Measurements from ENCODE around the gene MTMR2. TPM values are rescaled to one million over a fixed set of nuclear protein-coding genes. Genes with fewer than 3 reads are reported as not detected.
"Not testable (repeated sequence)": the region's sequence is repeated elsewhere in the genome, so short reads cannot be mapped to it uniquely, and the experiment has no call there.

The MTMR2 gene
- total RNA-seq, 1 donor from 2014 or later = 34.6 TPM

DNA sequence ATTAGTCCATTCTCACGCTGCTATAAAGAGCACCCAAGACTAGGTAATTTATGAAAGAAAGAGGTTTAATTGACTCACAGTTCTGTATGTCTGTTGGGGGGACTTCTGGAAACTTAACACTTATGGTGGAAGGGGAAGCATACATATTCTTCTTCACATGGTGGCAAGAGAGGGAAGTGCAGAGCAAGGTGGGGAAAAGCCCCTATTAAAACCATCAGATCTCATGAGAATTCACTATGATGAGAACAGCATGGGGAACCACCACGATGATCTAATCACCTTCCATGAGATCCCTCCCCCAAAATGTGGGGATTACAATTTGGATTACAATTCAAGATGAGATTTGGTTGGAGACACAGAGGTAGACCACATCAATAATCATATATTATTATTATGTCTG, 107.9 kb downstream of the MTMR2 start:
- TF ChIP-seq, protein P1, sequence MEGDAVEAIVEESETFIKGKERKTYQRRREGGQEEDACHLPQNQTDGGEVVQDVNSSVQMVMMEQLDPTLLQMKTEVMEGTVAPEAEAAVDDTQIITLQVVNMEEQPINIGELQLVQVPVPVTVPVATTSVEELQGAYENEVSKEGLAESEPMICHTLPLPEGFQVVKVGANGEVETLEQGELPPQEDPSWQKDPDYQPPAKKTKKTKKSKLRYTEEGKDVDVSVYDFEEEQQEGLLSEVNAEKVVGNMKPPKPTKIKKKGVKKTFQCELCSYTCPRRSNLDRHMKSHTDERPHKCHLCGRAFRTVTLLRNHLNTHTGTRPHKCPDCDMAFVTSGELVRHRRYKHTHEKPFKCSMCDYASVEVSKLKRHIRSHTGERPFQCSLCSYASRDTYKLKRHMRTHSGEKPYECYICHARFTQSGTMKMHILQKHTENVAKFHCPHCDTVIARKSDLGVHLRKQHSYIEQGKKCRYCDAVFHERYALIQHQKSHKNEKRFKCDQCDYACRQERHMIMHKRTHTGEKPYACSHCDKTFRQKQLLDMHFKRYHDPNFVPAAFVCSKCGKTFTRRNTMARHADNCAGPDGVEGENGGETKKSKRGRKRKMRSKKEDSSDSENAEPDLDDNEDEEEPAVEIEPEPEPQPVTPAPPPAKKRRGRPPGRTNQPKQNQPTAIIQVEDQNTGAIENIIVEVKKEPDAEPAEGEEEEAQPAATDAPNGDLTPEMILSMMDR (IDR thresholded peaks at IDR 0.05; ENCODE audit: unreplicated experiment) = no peak
- Mint-ChIP-seq H3K9me3 (no peaks in the 10 kb centered on the region), H3K36me3 (peaks cover 50% of the 10 kb centered on the region), H3K4me3 (no peak overlapping the region), H3K4me1 (no peaks in the 10 kb centered on the region), H3K27me3 (ENCODE audit: low read depth) (no peaks in the 10 kb centered on the region), H3K27ac (no peak overlapping the region)
- no peak for DNase-seq (ENCODE audit: low spot score in 2 of 2, unreplicated experiment in 2 of 2)

DNA sequence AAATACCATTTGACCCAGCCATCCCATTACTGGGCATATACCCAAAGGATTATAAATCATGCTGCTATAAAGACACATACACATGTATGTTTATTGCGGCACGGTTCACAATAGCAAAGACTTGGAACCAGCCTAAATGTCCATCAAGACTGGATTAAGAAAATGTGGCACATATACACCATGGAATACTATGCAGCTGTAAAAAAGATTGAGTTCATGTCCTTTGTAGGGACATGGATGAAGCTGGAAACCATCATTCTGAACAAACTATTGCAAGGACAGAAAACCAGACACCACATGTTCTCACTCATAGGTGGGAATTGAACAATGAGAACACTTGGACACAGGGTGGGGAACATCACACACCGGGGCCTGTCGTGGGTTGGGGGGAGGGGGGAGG, 112.9 kb downstream of the MTMR2 start:
- not testable (repeated sequence) for DNase-seq (ENCODE audit: low spot score in 2 of 2, unreplicated experiment in 2 of 2); H3K4me1 Mint-ChIP-seq; H3K27ac Mint-ChIP-seq; H3K4me3 Mint-ChIP-seq; H3K27me3 Mint-ChIP-seq (ENCODE audit: low read depth)
- Mint-ChIP-seq H3K9me3 (peaks cover 37% of the 10 kb centered on the region), H3K36me3 (peaks cover 69% of the 10 kb centered on the region)

DNA sequence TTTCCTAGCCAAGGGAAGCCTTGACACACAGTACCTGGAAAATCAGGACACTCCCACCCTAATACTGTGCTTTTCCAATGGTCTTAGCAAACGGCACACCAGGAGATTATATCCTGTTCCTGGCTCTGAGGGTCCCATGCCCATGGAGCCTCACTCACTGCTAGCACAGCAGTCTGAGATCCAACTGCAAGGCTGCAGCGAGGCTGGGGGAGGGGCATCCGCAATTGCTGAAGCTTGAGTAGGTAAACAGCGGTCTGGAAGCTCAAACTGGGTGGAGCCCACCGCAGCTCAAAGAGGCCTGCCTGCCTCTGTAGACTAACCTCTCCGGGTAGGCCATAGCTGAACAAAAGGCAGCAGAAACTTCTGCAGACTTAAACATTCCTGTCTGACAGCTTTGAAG, 117.4 kb downstream of the MTMR2 start:
- H3K4me3 Mint-ChIP-seq; H3K27me3 Mint-ChIP-seq (ENCODE audit: low read depth); H3K4me1 Mint-ChIP-seq; DNase-seq (ENCODE audit: low spot score in 2 of 2, unreplicated experiment in 2 of 2); H3K27ac Mint-ChIP-seq: not testable (repeated sequence)
- H3K36me3 Mint-ChIP-seq = peaks cover 76% of the 10 kb centered on the region
- H3K9me3 Mint-ChIP-seq = peaks cover 47% of the 10 kb centered on the region

DNA sequence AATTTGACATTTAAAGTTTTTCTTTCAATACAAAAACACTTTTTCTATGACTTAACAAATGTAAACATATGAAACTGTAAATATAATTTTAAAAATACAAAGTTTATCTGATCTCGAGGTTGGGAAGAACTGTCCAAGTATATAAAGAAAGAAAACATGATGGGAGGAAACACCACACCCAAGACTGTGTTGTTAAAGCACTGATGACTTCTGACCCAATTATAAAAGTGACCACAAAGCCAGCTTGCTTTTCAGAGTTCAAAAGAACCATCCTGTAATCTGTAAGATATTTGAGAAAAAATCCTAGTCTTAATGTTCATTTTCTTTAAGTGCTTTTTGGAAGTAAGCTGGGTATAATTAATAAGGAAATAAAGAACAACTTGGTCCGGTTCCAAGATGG, 118.0 kb downstream of the MTMR2 start:
- peaks cover 47% of the 10 kb centered on the region for H3K9me3 Mint-ChIP-seq
- no peaks in the 10 kb centered on the region for H3K27me3 Mint-ChIP-seq (ENCODE audit: low read depth)
- no peaks in the 10 kb centered on the region for H3K4me1 Mint-ChIP-seq
- DNase-seq (ENCODE audit: low spot score in 2 of 2, unreplicated experiment in 2 of 2) = no peak
- no peak overlapping the region for H3K27ac Mint-ChIP-seq
- TF ChIP-seq, protein P1 (IDR thresholded peaks at IDR 0.05; ENCODE audit: unreplicated experiment) = no peak
- no peak overlapping the region for H3K4me3 Mint-ChIP-seq
- H3K36me3 Mint-ChIP-seq = peaks cover 76% of the 10 kb centered on the region

DNA sequence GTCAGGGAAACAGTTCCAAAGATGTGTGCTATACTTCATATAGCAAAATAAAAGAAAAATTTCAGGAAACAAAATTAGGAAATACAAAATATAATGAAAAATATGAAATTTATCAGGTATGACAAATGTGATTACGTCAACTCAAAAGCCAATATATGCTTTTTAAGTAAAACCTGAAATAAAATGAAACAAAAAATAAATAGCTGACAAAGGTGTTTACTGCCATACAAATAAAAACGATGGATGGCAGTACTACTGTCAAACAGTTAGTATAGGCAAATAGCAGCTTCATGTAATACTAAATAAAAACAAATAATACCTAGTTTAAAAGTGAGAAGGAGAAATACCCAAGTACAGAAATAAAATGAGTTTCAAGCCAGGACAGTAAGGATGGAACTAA, 119.9 kb downstream of the MTMR2 start:
- peaks cover 70% of the 10 kb centered on the region for H3K36me3 Mint-ChIP-seq
- TF ChIP-seq, protein P1 (IDR thresholded peaks at IDR 0.05; ENCODE audit: unreplicated experiment) = no peak
- peaks cover 31% of the 10 kb centered on the region for H3K9me3 Mint-ChIP-seq
- no peaks in the 10 kb centered on the region for H3K27me3 Mint-ChIP-seq (ENCODE audit: low read depth)
- no peak for DNase-seq (ENCODE audit: low spot score in 2 of 2, unreplicated experiment in 2 of 2)
- H3K4me3 Mint-ChIP-seq = no peak overlapping the region
- peaks cover 13% of the 10 kb centered on the region for H3K4me1 Mint-ChIP-seq
- no peak overlapping the region for H3K27ac Mint-ChIP-seq

DNA sequence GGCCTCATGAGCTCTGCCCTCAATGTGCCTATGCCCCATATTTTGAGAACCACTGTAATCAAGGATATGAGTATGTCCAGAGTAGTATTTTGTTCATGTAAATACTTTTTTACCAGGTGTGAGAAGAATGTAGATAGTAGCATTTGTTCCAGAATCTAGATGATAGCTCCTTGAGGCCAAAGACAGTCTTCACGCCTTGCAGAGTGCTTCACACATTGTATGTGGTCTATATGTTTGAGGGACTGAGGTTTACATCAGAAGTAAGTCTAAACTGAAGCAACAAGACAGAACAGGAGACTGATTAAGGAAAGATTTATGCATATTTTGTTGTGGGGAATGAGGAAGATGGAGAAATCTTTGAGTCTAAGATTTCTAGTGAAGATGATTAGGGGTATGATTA, 121.1 kb downstream of the MTMR2 start:
- H3K4me1 Mint-ChIP-seq = peaks cover 13% of the 10 kb centered on the region
- H3K36me3 Mint-ChIP-seq = peaks cover 59% of the 10 kb centered on the region
- H3K27ac Mint-ChIP-seq = no peak overlapping the region
- no peak for DNase-seq (ENCODE audit: low spot score in 2 of 2, unreplicated experiment in 2 of 2)
- H3K27me3 Mint-ChIP-seq (ENCODE audit: low read depth) = no peaks in the 10 kb centered on the region
- no peak overlapping the region for H3K4me3 Mint-ChIP-seq
- H3K9me3 Mint-ChIP-seq = peaks cover 19% of the 10 kb centered on the region
- TF ChIP-seq, protein P1 (IDR thresholded peaks at IDR 0.05; ENCODE audit: unreplicated experiment) = no peak

DNA sequence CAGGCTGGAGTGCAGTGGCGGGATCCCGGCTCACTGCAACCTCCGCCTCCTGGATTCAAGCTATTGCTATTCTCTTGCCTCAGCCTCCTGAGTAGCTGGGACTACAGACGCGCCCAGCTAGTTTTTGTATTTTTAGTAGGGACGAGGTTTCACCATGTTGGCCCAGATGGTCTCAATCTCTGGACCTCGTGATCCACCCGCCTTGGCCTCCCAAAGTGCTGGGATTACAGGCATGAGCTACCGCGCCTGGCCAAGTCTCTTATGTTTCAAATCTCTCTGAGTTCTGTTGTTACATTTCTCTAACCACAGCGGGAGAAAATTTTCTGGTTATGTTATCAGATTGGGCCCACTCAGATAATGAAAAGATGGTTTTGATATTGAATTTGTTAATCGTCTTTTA, 123.5 kb downstream of the MTMR2 start:
- Mint-ChIP-seq H3K27me3 (ENCODE audit: low read depth) (no peaks in the 10 kb centered on the region), H3K4me3 (no peak overlapping the region), H3K9me3 (peaks cover 7% of the 10 kb centered on the region), H3K4me1 (peaks cover 17% of the 10 kb centered on the region), H3K27ac (no peak overlapping the region), H3K36me3 (peaks cover 38% of the 10 kb centered on the region)
- TF ChIP-seq, protein P1 (IDR thresholded peaks at IDR 0.05; ENCODE audit: unreplicated experiment) = no peak
- DNase-seq (ENCODE audit: low spot score in 2 of 2, unreplicated experiment in 2 of 2) = no peak
